GM19438 (cell line): Measurements from ENCODE around the gene RALGDS.
"Not testable (repeated sequence)": the region's sequence is repeated elsewhere in the genome, so short reads cannot be mapped to it uniquely, and the experiment has no call there.

Experiments used
- ATAC-seq: cut with Tn5 transposase; IDR thresholded peaks from one replicate; pipeline ENCODE4 v1.9.1; 2021; ENCODE audit warnings: low read depth; ENCODE audit not compliant: unreplicated experiment

Gene RALGDS

DNA sequence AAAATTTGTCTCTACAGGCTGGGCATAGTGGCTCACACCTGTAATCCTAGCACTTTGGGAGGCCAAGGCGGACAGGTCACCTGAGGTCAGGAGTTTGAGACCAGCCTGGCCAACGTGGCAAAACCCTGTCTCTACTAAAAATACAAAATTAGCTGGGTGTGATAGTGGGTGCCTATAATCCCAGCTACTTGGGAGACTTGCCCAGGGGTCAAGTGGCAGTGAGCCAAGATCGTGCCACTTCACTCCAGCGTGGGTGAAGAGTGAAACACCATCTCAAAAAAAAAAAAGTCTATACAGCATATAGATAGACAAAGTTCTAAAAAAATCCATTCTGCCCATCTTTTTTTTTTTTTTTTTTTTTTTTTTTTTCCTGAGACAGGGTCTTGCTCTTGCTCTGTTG, 26.7 kb downstream of the RALGDS start:
- ATAC-seq, result not testable (repeated sequence)

DNA sequence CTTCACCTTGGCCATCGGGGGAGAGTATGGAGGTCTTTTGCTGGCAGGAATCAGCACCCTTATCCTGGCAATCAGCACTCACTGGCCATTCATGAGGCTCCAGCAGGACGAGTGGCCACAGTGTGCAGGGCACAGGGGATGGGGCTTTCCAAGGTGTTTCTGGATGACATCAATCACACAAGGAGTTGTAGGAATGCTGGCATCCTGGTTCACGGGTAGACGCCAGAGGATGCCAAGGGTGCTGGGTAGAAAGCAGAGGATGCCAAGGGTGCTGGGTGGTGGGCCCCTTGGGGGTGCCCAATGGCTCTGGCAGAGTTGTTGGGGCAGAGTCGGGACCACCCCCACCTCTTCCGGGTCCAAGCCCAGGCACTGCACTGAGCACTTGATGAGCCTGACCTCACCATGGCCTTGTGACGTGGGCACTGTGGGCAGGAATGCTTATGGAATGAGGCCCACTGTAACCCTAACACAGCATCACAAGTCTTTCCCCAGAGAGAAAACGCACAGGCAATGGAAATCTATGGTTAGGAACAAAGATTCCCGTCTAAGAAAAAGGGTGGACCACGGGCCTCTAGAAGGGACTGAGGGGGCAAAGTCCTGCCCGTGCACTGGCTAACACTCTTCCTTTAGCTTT, 30.2 kb downstream of the RALGDS start:
- ATAC-seq, result no peak

DNA sequence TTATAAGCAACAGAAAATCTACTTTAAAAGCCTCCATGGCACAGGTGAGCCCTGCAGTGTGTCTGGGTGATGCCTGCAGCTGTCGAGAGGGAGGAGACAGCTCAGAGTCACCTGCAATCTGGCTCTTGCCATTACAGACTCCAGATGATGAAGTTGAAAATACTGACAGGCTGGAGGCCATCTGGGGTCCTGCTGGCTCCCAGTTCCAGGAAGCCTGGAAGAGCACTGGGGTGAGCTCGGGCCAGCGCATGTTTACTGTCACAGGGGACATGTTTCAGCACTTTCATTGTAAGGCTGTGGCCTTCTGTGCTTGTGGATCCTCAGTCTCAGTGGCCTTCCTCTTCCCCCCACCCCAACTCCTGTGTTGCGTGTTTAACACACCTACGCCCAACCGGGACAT, 30.9 kb downstream of the RALGDS start:
- ATAC-seq, result no peak

DNA sequence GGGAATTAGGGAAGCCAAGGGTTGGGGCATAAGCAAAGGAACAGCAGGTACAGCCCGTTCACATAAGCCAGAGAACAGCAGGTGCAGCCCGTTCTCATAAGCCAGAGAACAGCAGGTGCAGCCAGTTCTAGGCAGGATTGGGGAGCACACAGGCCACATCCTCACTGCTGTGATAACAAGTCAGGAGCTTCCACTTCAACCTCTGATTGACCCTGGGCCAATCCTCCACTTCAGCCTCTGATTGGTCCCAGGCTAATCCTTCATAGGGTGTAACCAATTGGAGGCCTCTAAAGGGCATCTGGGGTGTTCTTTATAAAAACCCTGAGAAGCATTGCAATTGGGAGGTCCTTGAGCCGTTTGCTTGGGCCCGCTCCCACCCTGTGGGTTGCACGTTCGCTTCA, 31.8 kb downstream of the RALGDS start:
- ATAC-seq, result no peak

DNA sequence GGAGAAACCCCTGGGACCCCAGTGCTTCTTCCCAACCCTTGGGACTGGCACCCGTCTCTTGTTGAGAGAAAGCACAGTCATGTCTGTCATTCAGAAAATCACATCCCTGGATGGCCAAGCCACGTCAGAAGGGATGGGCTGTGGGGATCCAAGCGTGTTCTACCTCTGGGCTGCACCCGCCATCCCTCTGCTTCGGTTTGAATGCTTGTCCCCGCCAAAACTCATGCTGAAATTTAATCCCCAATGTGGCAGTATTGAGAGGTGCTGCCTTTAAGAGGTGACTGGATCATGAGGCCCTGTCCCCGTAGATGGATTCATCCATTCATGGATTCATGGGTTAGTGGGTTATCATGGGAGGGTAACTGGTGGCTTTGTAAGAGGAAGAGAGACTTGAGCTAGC, 32.3 kb downstream of the RALGDS start:
- ATAC-seq, result no peak

DNA sequence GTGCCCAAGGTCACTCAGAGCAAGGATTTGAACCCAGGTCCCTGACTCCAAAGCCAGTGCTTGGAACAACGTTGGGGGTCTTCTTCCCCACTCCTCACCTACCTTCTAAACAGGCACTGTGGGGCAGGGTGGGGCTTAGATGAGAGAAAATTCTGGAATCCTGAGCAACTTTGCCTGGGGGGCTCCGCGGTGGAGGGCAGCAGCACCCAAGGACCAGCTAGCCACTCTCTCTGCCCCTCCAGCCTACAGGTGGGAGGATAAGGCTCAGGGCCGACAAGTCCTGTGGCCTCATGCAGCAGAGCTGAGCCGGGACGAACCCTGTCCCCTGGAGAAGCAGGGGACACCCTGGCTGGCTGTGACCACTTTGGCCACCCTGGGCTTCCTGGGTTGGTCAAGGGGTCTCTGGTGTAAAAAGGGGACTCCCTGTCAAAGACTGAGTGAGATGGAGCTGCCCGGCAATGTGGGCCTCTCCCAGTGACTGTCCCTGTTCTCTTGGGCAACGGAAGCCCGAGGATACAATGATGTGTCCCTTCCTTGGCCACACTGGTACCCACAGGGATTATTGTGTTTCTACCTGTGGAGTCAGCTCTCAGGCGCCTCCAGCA, 32.8 kb downstream of the RALGDS start:
- no peak for ATAC-seq

DNA sequence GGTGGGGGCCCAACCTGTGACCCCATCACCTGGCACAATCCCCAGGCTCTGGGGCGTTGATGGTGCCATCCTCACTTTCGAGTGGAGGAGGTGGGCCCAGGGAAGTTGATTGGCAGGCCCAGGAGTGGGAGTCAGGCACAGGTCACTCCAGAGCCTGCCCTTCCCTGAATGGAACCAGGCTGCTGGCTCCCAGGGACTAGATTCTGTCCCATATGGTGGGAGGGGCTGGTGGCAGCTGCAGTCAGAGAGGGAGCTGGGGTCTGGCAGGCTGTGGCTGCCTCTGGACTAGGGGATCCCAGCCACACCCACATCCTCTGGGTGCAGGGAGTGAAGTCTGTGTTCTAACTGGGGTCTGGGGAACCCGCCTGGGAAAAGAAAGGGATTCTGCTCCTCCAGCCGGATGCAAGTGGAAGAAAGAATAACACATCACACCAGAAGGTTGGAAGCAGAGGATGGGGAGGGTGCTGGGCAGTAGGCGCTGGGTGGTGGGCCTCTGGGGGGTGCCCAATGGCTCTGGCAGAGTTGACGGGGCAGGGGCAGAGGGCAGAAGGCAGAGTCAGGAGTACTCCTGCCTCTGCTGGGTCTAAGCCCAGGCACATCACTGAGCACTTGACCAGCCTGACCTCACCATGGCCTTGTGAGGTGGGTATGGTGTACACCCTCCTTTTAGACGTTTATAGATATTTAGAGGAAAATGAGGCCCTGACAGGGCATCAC, 33.5 kb downstream of the RALGDS start:
- ATAC-seq, result no peak

DNA sequence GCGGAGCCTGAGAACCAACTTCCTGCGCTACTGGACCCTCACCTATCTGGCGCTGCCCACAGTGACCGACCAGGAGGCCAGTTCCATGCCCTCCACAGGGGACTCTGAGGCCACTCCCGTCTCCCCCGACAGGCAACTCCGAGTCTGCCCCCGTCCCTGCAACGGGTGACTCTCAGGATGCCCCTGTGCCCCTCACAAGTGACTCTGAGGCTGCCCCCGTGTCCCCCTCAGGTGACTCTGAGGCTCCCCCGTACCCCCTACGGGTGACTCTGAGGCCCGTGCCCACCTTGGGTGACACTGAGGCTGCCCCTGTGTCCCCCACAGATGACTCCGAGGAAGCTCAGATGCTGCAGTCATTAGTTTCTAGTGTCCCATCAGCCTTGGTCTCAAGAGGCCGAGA, 34.1 kb downstream of the RALGDS start:
- ATAC-seq, result no peak

DNA sequence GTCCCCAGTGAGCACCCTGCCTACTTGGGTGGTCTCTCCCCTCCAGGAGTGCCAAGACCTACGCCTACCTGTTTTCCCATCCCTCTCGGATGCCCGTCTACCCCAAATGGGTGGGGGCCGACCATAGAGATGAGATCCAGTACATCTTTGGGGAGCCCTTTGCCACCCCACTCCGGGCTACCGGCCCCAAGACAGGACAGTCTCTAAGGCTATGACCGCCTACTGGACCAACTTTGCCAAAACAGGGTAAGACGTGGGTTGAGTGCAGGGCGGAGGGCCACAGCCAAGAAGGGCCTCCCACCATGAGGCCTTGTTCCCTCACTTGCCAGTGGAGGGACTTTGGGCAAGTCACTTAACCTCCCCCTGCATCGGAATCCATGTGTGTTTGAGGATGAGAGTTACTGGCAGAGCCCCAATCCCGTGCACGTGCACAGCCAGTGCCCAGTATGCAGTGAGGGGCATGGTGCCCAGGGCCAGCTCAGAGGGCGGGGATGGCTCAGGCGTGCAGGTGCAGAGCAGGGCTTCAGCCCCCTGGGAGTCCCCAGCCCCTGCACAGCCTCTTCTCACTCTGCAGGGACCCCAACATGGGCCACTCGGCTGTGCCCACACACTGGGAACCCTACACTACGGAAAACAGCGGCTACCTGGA, 34.7 kb downstream of the RALGDS start:
- not testable (repeated sequence) for ATAC-seq

DNA sequence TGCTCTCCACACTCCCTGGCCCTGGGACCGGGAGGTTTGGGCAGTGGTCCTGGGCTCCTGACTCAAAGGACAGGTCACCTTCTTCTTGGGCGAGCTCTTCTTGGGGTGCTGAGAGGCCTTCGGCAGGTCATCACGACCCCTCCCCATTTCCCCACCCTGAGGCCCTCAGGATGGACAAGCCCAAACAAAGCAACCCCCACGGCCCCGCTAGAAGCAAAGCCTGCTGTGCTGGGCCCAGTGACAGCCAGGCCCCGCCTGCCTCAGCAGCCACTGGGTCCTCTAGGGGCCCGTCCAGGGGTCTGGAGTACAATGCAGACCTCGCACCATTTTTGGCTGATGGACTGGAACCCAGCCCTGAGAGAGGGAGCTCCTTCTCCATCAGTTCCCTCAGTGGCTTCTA, 37.4 kb downstream of the RALGDS start:
- not testable (repeated sequence) for ATAC-seq

DNA sequence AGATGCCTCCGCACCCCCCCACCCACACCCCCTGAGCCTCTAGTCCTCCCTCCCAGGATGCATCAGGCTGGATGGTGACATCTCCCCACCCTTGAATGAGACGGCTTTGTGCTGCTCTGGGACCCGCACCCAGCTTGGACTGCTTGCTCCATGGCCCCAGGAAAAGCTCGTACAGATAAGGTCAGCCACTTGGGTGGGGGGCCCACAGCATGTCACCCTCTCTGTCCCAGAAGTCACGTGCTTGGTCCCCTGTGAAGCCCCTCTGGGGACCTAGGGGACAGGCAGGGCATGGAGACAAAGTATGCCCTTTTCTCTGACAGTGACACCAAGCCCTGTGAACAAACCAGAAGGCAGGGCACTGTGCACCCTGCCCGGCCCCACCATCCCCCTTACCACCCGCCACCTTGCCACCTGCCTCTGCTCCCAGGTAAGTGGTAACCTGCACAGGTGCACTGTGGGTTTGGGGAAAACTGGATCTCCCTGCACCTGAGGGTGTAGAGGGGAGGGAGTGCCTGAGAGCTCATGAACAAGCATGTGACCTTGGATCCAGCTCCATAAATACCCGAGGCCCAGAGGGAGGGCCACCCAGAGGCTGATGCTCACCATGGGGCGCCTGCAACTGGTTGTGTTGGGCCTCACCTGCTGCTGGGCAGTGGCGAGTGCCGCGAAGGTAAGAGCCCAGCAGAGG, 38.9 kb downstream of the RALGDS start:
- ATAC-seq, result not testable (repeated sequence)

DNA sequence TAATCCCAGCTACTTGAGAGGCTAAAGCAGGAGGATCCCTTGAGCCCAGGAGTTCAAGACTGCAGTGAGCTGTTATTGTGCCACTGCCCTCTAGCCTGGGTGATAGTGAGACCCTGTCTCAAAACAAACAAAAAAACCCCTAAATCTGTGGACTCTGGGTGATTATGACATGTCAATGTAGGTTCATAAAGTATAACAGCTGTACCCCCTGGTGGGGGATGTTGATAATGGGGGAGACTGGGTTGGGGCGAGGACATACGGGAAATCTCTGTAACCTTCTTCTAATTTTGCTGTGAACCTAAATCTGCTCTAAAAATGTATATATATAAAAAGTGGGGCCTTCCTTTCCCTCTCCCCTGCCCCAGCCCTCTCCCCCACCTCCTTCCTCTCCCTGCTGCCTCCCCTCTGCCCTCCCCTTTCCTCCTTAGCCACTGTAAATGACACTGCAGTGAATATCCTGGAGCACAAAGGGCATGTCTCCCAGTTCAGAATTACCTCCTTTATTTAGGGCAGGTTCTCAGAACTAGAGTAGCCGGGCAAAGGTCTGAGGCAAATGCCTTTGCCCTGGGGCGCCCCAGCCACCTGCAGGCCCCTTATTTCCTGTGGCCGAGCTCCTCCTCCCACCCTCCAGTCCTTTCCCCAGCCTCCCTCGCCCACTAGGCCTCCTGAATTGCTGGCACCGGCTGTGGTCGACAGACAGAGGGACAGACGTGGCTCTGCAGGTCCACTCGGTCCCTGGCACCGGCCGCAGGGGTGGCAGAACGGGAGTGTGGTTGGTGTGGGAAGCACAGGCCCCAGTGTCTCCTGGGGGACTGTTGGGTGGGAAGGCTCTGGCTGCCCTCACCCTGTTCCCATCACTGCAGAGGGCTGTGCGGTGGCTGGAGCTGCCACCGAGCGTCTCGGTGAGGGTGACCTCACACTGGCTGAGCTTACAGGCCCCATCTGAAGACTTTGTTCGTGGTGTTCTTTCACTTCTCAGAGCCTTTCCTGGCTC, 40.0 kb downstream of the RALGDS start:
- ATAC-seq, result not testable (repeated sequence)

DNA sequence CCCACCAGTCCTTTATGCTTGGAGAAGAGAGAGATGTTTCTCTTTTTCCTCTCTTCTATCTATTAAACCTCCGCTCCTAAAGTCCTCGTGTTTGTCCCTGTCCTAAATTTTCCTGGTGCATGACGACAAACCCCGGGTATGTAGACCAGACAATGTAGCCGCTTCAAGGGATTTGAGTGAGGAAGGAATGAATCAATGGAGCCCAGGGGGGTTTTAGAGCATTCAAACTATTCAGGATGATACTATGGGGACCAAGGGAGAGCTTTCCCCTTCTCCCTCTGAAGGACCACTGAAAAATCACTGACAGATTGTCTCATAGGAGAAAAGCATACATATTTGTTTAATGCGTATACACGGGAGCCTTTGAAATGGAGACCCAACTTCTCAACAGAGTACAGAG, 40.9 kb downstream of the RALGDS start:
- no peak for ATAC-seq

DNA sequence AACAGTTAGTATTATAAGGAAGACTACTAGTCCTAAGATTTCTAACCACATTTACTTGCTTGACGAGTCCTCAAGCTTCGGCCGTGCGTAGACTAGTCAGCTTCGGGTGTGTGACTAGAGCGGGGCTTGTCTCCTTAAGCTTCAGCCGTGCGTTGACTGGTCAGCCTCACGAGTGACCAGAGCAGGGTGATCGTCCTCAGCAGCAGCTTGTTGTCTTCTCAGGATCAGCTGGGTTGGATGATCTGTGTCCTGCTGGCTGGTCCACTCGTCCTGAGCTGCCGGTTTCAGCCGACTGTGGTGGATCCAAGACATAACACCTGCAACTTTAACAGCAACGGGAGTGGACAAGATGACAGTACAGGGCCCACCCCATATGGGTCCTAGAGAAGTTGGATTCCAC, 42.6 kb downstream of the RALGDS start:
- ATAC-seq, result no peak

DNA sequence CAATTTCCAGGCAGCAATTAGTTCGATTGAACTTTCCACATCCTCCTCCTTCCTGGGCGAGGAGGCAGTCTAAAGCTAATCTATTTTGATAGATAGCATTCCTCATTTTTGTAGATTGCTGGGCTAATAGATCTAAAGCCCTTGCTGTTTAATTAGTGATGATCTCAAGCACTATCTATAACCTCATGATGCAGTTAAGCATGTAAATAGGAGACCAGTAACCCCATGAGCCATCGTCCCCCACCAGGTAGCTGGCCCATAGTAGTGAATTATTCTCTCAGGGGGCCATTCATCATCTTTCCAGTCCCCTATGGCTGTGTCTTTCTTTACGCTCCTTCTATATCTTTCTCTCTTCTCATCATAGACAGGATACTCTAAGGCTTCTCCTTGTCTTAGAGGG, 44.3 kb downstream of the RALGDS start:
- ATAC-seq, result no peak

DNA sequence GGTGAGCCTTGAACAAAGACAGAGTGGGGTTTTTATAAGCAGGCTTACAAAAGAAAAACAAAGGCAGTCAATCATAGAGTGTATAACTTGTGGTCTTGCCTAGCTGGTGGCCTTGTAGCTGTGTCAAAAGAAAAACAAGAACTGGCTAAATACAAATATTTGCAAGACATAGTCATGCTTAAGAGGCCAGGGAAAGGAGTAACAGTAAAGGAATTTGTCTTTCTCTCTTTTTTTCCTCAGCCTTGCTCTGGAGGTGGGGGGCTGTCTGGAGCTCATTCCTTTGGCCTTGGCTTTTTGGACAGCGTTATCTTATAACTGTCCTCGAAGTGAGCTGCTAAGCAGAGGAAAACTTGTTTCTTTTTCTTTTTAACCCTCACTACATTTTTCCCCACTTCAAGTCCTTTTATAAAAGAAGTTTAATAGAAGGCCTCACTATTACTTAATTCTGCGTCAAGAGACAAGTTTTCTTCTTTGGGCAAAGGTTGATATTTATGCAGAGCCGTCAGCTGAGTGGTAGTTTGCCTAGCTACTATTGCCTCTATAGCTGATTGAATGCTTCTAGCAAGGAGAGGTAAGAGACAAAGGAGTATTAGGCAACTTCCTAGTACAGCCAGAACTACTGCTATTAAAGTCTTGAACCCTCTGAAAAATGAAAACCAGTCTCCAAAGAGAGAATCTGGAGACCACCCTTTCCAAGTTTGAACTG, 45.0 kb downstream of the RALGDS start:
- no peak for ATAC-seq

DNA sequence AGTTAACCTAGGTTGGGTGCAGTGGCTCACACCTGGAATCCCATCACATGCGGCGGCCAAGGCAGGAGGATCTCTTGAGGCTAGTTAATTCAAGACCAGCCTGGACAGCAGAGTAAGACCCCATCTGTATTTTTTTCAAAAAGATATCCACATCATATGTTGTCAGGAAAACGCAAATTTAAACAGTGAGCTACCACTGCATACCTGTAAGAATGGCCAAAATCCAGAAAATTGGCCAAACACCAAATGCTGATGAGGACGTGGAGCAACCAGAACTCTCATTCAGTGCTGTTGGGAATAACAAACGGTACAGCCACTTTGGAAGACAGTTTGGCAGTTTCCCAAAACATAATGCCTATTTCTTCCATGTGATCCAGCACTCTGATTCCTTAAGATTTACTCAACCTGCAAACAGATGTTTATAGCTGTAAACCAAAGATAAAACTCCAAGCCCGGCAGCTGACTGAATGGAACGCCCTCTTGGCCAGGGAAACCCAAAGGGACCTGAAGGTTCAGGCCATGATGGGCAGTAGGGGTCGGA, 46.9 kb downstream of the RALGDS start:
- ATAC-seq, result no peak

DNA sequence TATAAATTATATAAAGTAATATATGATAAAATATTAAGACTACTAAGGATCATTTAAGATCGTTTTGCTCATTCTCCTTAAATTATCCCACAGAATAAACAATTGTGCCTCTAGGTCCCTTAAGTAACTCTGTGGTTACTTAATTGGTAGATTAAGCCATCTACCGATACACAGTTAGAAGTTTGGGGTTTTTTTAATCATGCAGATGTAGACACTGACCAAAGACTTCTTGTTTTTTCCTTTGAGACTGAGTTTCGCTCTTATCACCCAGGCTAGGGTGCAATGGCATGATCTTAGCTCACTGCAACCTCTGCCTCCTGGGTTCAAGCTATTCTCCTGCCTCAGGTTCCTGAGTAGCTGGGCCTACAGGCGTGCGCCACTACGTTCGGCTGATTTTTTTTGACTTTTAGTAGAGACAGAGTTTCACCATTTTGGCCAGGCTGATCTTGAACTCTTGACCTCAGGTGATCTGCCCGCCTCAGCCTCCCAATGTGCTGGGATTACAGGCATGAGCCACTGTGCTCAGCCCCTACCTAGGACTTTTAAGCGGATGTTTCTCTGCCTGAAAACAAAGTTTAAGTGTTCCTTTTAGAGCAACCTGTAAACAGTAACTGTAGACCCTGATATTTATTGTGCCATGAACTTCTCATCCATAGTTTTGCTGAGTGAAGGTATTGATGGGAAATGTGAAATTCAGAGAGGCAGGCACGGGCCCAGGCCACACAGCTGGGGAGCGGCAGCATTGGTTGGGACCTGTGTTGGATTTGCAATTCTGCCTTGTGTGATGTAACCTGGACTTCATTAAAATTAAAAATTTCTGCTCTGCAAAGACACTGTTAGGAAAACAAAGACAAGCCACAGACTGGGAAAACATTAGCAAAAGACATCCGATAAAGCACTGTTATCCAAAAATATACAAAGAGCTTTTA, 47.7 kb downstream of the RALGDS start:
- ATAC-seq, result no peak
